Measurements from ENCODE around the gene NSUN3.
"Not testable (repeated sequence)": the region's sequence is repeated elsewhere in the genome, so short reads cannot be mapped to it uniquely, and the experiment has no call there.

NSUN3 gene
- 17.5 to 38.3 (median 28.5) reads per million in 18 experiments for total RNA-seq

DNA sequence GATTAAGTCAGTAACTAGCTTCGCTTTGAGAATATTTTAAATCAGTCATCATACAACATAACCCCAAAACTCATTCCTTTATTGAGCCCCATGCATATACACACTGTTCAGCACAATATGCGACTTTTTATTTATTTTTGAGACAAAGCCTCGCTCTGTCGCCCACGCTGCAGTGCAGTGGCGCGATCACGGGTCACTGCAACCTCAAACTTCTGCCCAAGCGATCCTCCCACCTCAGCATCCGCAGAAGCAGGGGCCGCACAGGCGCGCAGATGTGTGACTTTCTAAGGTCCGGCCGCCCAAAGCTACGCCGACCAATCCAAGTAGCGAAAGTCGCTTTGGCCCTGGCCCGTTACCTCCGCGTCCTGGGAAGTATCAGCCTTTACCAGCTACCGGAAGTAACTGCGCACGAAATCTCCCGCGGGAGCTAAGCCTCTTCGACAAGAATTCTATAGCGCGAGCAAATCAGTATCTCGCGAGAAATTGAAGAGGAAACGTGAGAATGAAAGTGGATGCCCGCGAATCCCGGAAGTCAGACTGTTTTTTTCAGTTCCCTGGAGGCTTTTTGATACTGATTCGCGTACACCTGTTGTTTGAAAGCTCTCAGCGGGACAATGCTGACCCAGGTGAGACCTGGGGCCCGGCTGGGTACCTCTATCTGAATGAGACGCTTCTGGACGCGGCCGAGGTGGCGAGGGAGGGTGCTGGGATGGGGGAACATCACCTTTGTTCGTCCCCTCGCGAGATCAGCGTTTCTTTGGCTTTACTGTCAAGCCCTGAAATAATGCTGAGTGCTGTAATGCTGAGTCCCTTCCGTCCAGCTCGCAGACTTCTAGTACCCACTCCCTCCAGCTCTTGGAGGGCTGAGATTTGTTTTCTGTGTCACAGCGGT, at the start of gene NSUN3, which contains the start of gene DHFR2:
Gene NSUN3, plus strand, starts transcription at position 549 of the 892 bp plus-strand sequence. Its CDS starts 66 bp downstream, at position 615.
Gene DHFR2, minus strand, starts transcription at position 404 of the 892 bp plus-strand sequence. CDS start 1,405 bp downstream, outside the sequence.
- peak; percentile 98 for DNase-seq

GRCh38 chr3:94015025-94015424, 47.8 kb upstream of the NSUN3 start:
- DNase-seq: no peak

DNA sequence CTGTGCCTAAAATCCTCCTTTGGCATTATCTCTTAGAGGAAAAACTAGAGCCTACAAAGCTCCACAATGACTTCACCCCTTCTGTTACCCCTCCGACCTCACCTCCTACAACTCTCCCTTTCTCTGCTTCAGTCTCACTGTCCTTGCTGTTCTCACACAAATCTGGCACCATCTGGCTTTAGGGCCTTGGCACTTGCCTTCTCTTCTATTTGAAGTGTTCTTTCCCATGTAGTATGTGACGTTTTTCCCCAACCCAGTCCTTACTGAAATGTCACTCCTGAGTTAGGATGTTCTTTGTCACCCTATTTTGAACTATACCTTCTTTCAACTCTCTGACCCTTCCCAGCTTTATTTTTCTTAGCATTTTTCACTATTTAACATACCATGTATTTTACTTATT, 43.2 kb upstream of the NSUN3 start:
- DNase-seq: no peak

- no peak for DNase-seq
Measured at GRCh38 chr3:94020293-94020692, 42.6 kb upstream of the NSUN3 start.

DNA sequence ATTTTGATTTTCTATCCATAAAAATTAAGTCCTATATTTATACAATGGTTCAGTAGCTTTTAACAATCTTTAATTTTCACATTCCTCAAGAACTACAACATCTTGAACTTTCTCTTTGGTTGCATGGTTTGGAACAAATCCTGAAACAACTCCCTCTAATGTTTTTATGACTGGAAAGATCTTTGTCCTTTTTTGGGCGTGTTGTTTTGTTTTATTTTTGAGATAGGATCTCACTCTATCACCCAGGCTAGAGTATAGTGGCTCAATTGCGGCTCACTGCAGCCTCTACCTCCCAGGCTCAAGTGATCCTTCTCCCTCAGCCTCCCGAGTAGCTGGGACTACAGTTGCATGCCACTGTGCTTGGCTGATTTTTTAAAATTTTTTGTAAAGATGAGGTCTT, 38.5 kb upstream of the NSUN3 start:
- no peak for DNase-seq

DNA sequence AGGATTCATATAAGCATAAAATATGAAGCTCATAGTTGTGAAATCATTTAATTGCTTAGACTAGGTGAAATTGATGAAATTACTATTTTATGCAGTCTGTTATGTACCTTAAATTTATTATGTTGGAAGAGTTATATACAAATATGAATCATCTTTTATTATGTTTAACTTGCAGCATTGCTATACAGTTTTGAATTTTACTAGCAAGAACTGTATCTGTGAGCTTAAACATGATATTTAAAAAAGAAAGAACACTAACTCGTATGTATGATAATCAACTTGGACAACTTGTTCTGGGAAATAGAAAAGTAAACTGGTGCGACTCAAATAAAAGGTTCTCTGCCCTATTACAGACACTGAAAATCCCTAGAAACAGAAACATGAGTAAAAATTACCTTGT, 36.2 kb upstream of the NSUN3 start:
- DNase-seq: no peak

DNA sequence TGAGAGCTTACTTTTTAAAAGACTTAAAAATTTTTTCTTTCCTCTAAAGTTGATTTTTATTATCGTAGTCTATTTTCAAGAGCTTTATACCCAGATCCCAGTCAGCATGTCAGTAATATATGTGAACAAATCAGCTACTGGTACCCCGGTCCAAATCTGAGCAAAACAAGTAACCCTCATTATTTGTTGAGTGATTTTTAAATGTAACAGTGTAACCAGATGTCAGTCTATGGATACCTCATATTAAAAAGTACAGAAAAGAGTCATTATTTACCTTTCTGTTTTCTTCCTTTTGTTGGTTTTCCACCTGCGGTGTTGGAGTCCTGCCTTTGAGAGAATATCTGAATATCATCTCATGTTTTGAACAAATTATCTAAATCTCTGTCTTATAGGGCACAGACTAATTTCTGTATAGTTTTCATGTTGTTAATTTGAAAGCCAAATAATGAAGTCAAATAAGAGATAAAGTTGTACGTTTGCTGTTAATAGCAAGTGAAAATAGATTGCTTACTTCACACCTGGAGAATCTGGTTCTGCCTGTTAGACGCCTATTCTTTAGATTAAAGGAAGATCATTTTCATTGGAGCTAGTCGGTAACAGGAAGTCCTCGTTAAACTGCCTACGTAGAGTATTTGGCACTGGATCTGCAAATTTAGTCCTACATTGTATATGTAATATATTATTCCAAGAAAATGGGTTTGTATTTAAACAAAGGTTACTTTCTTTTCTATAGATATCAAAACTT, 34.6 kb upstream of the NSUN3 start, which contains the start of gene STX19:
Gene STX19, minus strand, starts transcription at position 505 of the 745 bp plus-strand sequence. CDS start 13,328 bp downstream, outside the sequence.
- no peak for DNase-seq

DNA sequence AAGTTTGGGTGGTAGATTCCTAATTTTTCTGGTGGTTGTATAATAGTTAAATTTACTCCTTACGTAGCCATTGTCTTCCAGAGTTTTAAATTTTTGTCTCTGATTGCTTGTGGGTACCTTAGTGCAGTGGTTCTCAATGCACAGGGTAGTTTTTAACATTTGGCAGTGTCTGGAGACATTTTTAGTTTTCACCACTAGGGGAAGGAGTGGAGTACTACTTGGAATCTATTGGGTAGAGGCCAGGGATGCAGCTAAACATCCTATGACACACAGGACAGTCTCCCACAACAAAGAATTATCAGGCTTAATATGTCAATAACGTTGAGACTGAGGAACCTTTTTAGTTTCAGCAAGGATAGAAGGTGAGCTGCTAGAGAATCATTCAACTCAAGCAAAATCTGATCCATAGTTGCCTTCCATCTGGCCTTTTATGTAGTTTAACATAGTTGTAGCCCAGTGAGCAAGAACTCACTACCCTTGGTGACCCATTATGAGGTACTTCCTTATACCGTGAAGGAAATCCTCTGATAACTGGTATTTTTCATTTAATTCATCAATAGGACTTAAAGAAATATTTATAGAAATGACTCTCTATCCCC, 25.9 kb upstream of the NSUN3 start:
- peak; percentile 18 to 38 for DNase-seq

DNA sequence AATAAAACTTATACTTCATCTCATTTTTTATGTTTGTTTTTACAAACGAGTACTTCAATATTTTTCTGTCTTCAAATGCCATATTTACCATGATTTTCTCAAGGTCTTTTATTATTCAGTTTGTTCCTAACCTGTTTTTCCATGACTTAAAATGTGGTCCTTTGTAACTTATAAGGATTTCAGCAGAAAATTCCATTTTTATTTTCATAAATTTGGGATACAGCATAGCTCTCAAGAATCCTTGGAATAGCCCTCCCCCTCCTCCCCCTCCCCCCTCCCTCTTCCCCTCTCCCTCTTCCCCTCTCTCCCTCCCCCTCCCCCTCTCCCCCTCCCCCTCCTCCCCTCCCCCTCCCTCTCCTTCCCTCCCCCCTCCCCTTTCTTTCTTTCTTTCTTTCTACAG, 19.6 kb upstream of the NSUN3 start:
- DNase-seq: no peak

- DNase-seq: not testable (repeated sequence)
Measured at GRCh38 chr3:94044100-94044936, 18.5 kb upstream of the NSUN3 start.

GRCh38 chr3:94046533-94046932, 16.3 kb upstream of the NSUN3 start:
- DNase-seq: no peak

DNA sequence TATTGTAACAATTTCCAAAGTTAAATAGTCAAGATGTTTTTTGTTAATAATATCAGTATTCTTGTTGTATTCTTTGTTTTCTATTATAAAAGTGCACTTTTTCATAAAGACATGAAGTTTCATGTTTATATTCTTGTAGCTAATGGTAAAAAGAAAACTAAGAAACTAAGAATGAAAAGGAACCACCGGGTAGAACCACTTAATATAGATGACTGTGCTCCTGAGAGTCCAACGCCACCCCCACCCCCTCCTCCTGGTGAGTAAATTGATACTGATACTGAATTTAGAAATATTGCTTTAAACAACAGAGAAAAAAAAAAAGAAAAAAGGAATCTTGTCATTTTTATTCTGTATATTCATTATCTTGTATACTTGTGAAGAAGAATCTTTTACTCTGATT, 13.6 kb upstream of the NSUN3 start:
- no peak for DNase-seq

- no peak for DNase-seq
Measured at GRCh38 chr3:94050546-94050945, 12.3 kb upstream of the NSUN3 start.

GRCh38 chr3:94061297-94061696, 1.6 kb upstream of the NSUN3 start:
- no peak for DNase-seq

GRCh38 chr3:94063496-94064119, 747 bp downstream of the NSUN3 start:
- DNase-seq: peak; percentile 2 to 8

GRCh38 chr3:94064243-94064860, 1.5 kb downstream of the NSUN3 start:
- peak; percentile 29 to 50 for DNase-seq

DNA sequence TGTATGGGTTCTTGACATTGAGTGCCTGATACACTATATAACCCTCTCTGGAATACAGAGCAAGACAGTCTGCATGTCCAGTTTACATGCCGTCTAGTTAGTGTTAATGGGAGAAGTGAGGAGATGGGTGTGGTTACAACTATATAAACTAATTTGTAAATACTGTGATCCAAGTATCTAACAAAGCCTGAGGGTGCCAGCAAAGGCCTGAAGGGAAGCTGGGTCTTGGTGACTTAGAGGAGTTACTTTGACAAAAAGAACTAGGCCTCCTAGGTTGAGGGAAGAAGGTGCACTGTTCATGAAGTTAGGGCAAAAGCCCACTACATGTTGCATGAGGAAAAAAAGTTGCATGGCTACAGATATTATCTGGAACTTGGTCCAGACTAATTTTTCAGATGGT, 2.3 kb downstream of the NSUN3 start:
- DNase-seq: no peak

DNA sequence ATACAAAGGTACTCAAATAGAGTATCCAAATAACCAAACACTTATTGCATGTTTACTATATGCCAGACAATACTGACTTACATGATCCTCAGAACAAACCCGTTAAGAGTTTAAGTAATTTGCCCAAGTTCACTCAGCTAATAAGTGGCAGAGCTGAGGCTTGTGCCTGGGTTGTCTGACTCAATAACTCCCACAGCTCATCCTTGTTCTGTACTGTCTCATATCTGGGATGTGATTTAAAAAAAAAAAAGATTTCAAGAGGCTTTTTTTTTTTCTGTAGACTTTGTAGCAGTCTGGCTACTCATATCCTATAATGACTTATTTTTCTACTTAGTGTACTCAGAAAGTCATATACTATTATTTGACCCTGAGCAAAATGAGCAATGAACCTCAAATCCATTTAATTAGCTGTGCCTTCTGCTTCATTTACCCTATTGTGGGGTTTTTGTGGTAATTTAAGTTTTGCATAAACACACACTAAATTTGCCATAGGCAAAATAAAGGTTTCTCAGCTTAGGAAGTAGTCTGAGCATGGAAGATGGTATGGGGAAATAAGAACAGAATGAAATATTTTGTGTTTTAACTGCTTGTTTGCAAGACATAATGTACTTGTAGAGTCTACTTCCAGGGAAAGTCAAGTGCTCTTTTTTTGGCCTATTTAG, 3.1 kb downstream of the NSUN3 start:
- peak in 1 of 2 donors; percentile 10 for DNase-seq

DNA sequence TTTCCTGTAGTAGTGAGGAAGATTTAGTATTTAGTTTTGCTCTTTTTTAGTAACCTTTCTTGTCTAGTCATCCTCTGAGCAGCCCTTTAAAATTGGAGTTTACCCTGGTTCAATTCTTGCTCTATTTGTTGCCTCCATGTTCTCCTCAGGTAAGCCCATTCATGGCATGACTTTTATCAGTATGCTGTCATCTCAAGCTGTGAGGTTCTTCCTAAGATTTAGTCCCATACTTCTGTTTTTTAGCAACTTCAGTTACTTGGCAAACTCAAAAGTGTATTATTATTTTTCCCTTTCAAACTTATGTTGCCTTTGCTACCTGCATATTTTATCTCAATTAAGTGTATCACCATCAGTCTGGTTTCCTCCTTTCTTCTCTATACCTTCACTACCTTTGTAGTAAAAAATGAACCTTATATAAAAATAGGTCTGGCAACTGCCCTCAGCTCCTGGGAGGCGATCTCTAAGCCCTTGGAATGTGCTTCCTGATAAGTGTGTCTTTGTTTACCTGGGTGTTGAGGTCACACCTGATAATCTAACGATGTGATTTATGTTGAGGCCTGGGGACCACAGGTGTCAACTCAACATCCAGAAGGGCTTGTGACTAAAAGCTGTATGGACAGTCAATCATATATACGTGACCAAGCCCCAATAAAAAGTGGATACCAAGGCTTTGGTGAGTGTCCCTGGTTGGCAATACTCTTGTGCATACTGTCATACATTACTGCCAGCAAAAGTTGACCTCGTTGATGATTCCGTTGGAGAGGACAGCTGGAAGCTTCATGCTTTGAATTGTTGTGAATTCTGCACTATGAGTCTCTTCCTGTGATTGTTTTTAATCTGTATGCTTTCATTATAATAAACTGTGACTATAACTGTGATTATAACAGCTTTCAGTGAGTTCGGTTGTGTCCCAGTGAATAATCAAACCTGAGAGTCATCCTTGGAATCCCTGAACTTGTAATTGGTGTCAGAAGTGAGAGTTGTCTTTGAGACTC, 3.9 kb downstream of the NSUN3 start:
- no peak for DNase-seq
